HEK293T (cell line): ENCODE measurements around the gene ASCC1.
"Not testable (repeated sequence)": the region's sequence is repeated elsewhere in the genome, so short reads cannot be mapped to it uniquely, and the experiment has no call there.

ENCODE experiments used
- CTCF ChIA-PET: fragments of 350-600 bp; formaldehyde crosslinking; extraction: SDS; loops from one replicate; lab custom pipeline; 2021; ENCODE audit warnings: antibody characterized with exemption, inconsistent platforms; lab: Yijun Ruan, JAX
- POLR2A ChIA-PET: fragments of 350-600 bp; formaldehyde crosslinking; extraction: SDS; loops from one replicate; lab custom pipeline; 2020; ENCODE audit warnings: antibody characterized with exemption, inconsistent platforms; lab: Yijun Ruan, JAX
- DNase-seq: peaks from one replicate; pipeline ENCODE4 v3.0.0; 2012; ENCODE audit warnings: mixed read lengths; ENCODE audit errors: extremely low spot score
- ARNT ChIP-seq: fragments of 450-650 bp; IDR thresholded peaks from 2 replicates; pipeline ENCODE4 v1.6.1; 2017; ENCODE audit warnings: mild to moderate bottlenecking
- BHLHE40 ChIP-seq: fragments of 450-650 bp; IDR thresholded peaks from 2 replicates; pipeline ENCODE4 v1.6.1; 2016; ENCODE audit warnings: mild to moderate bottlenecking, moderate library complexity, borderline replicate concordance
- CTBP1 ChIP-seq: fragments of 450-650 bp; IDR thresholded peaks from 2 replicates; pipeline ENCODE4 v1.6.1; 2016; ENCODE audit warnings: borderline replicate concordance
- ELF4 ChIP-seq: fragments of 450-650 bp; IDR thresholded peaks from 2 replicates; pipeline ENCODE4 v1.6.1; 2017; ENCODE audit warnings: antibody characterized with exemption
- FOXA1 ChIP-seq: fragments of 450-650 bp; IDR thresholded peaks from 2 replicates; pipeline ENCODE4 v1.6.1; 2016; ENCODE audit warnings: mild to moderate bottlenecking
- FOXK2 ChIP-seq: fragments of 450-650 bp; IDR thresholded peaks from 2 replicates; pipeline ENCODE4 v1.6.1; 2016; ENCODE audit warnings: mild to moderate bottlenecking
- FOXM1 ChIP-seq: fragments of 450-650 bp; IDR thresholded peaks from 2 replicates; pipeline ENCODE4 v1.6.1; 2017; ENCODE audit warnings: mild to moderate bottlenecking, borderline replicate concordance
- HDGF ChIP-seq: fragments of 450-650 bp; IDR thresholded peaks from 2 replicates; pipeline ENCODE4 v1.6.1; 2017; ENCODE audit warnings: antibody characterized with exemption, borderline replicate concordance
- L3MBTL2 ChIP-seq: fragments of 450-650 bp; conservative IDR thresholded peaks from 2 replicates; pipeline ENCODE4 v1.6.1; 2016; ENCODE audit warnings: mild to moderate bottlenecking
- LEF1 ChIP-seq: fragments of 450-650 bp; IDR thresholded peaks from 2 replicates; pipeline ENCODE4 v1.6.1; 2017; ENCODE audit warnings: mild to moderate bottlenecking, borderline replicate concordance
- NFRKB ChIP-seq: fragments of 450-650 bp; IDR thresholded peaks from 2 replicates; pipeline ENCODE4 v1.6.1; 2016; ENCODE audit warnings: mild to moderate bottlenecking, moderate library complexity
- SP1 ChIP-seq: fragments of 450-650 bp; IDR thresholded peaks from 2 replicates; pipeline ENCODE4 v1.6.1; 2017
- SUZ12 ChIP-seq: fragments of 450-650 bp; IDR thresholded peaks from 2 replicates; pipeline ENCODE4 v1.6.1; 2016; ENCODE audit warnings: mild to moderate bottlenecking
- TARDBP ChIP-seq: fragments of 450-650 bp; IDR thresholded peaks from 2 replicates; pipeline ENCODE4 v1.6.1; 2016
- ZNF384 ChIP-seq: fragments of 450-650 bp; IDR thresholded peaks from 2 replicates; pipeline ENCODE4 v1.6.1; 2016
- TF ChIP-seq, protein P1 (sequence below): fragments of 450-650 bp; IDR thresholded peaks from 2 replicates; pipeline ENCODE4 v1.6.1; 2016

ASCC1 gene

DNA sequence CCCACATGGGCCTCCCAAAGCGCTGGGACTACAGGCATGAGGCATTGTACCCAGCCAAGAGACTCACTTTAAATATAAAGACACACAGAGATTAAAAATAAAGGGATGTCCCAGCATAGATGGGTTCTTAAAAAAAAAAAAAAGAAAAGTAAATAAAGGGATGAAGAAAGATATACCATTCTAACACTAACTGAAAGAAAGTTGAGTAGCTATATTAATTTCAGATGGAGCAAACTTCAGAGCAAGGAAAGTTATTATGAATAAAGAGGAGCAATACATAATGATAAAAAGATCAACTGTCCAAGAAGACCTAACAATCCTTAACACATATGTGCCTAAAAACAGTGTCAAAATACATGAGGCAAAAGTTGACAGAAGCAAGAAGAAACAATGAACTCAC lies 94.7 kb downstream of the ASCC1 start:
- no peak for DNase-seq
- ChIA-PET CTCF (no interaction called here), POLR2A (no interaction called here)
- TF ChIP-seq BHLHE40 (no peak), FOXK2 (no peak), FOXM1 (no peak), ZNF384 (no peak), ARNT (no peak), ELF4 (no peak), HDGF (no peak)
- TF ChIP-seq, protein P1, sequence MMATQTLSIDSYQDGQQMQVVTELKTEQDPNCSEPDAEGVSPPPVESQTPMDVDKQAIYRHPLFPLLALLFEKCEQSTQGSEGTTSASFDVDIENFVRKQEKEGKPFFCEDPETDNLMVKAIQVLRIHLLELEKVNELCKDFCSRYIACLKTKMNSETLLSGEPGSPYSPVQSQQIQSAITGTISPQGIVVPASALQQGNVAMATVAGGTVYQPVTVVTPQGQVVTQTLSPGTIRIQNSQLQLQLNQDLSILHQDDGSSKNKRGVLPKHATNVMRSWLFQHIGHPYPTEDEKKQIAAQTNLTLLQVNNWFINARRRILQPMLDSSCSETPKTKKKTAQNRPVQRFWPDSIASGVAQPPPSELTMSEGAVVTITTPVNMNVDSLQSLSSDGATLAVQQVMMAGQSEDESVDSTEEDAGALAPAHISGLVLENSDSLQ: no peak

DNA sequence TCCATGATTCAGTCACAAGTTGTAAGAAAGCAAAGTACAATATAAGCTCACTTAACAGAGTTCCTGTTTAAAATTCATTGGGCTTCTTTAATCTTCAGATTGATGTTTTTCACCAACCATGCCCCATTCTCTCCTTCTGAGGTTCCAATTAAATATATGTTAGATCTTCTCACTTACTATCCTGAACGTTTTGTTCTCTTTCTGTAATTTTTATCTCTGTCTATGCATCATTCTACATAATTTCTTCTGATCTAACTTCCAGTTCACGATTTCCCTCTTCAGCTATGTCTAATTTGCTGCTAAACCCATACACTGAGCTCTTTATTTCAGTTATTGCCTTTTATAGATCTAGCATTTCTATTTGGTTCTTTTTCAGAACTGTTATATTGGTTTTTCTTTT lies 99.7 kb downstream of the ASCC1 start:
- no peak for DNase-seq
- CTCF ChIA-PET: no interaction called here
- no peak for TF ChIP-seq L3MBTL2
- TF ChIP-seq ARNT: no peak
- TF ChIP-seq LEF1: no peak
- POLR2A ChIA-PET: no interaction called here

DNA sequence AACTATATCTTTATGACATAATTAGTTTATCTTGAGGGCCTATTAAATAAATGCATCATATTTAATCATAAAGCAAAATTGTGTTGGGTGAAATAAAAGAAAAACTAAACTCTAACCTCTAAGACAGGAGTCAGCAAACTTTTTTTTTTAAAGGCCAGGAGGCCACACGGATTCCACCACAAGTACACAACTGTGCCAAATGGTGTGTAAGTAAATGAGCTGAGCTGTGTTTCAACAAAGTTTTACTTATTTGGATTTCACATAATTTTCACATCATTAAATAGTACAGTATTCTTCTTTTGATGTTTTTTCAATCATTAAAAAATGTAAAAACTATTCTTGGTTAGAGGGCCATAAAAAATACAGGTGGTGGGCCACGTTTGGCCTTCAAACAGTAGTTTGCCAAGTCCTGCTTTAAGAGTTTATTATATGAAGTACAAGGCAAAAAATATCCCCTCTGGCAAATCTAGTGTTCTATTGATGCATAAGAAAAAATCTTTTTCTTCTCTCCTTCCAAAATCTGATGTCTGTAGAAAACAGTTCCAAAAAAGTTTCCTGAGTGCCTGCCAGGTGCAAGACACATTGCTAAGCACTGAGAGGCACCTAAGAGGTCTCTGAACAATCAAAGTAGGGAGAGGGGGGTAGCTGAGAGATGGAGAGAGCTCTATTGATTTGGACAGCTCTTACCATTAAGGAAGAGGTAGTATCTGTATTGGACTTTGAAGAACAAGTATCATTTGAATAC lies 101.2 kb downstream of the ASCC1 start:
- ChIA-PET POLR2A (no interaction called here), CTCF (interaction anchor here (0.7 kb wide), 1 partner anchor 18 kb away, joined by 3 read pairs; no protein-coding TSS in a partner anchor)
- no peak for DNase-seq
- TF ChIP-seq NFRKB (no peak), ARNT (no peak), CTBP1 (no peak), FOXM1 (no peak), TARDBP (no peak), FOXK2 (no peak), SUZ12 (no peak), L3MBTL2 (no peak), FOXA1 (no peak), ELF4 (no peak), BHLHE40 (no peak), LEF1 (no peak)
- TF ChIP-seq, protein P1: no peak

DNA sequence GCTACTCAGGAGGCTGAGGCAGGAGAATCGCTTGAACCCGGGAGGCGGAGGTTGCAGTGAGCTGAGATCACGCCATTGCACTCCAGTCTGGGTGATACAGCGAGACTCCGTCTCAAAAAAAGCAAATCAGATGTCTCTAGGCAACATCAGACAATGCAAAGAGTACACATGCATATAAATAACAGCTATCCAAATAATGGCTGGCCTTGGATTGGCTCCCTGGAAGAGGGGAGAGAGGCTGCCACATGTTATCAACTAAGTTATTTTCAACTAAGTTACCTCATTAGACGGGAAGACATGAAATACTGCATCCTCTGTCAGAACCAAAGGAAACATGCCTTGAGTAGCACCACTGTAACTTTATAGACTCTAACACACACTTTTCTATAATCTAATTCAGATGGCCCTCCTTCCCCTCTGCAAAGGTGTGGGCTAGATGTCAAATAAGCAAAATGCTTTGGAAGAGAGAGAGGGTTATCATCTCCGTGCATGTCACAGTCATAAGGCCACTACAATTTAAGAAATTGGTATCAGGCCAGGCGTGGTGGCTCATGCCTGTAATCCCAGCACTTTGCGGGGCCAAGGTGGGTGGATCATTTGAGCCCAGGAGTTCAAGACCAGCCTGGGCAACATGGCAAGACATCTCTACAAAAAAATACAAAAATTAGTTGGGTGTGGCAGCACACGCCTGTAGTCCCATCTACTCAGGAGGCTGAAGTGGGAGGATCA lies 105.2 kb downstream of the ASCC1 start:
- TF ChIP-seq SP1: no peak
- TF ChIP-seq BHLHE40: no peak
- TF ChIP-seq FOXM1: no peak
- no peak for TF ChIP-seq LEF1
- TF ChIP-seq ZNF384: no peak
- TF ChIP-seq ELF4: no peak
- TF ChIP-seq CTBP1: no peak
- TF ChIP-seq TARDBP: no peak
- no peak for TF ChIP-seq HDGF
- TF ChIP-seq ARNT: no peak
- TF ChIP-seq NFRKB: no peak
- TF ChIP-seq, protein P1: no peak
- no peak for TF ChIP-seq FOXK2
- TF ChIP-seq SUZ12: no peak
- ChIA-PET POLR2A (no interaction called here), CTCF (no interaction called here)
- DNase-seq: no peak

DNA sequence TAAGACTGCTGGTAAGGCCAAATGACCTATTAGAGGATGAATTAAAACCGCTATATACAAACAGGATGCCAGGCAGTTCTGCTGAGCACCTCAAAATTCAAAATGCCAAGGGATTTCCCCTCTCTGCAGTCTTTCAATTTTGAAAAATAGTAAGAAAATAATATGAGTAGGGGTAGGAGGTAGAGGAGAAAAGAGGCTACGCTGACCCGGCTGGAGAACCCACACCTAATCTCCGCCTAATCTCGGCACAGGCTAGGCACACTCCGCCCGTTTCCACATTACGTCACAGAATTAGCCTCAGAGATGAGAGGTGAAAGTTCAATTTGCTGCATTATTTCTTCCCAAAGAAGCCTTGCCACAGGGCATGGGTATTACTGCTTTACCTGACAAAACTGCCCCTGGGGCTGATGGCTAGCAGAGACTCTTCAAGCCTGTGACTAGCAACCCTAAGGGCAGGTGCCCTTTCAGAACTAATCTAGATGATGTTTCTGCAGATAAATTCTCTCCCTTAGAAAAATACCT lies 106.4 kb downstream of the ASCC1 start:
- ChIA-PET CTCF (no interaction called here), POLR2A (no interaction called here)
- TF ChIP-seq ZNF384: no peak
- no peak for TF ChIP-seq CTBP1
- DNase-seq: no peak

DNA sequence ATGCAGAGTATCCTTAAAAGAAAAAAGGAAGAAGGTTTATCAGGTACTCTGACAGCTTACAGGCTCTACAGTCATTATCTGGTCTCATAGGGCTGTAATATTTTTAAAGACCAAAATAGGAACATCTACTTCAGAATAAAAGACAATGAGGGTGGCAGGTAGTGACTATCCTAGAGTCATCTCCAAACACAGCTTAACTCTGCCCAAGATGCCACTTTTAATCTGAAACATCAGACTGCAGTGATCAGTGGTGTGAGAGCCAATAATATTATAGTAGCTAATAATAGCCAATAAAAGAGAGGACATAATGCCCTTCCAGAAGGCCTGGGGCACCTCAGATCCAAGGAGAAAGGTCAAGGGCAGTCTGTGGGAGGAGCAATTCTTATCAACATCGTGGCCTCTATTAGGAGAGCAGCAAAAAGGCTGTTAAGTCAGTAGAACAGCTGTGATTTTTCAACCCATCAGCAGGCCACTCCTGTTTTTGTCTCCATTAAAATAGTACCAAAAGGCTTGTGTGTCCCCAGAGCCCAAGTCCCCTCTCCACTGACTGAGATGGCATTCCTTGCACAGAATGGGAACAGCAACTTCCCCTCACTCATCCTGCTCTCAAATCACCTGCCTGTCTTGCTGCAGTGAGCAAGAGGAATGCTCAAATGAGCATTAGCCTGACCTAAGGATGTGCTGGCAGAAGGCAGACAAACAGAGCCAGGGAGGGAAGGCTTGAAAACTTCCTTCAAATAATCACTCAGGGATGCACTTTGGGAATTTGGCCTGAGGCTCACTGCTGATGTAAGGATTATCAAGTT lies 107.0 kb downstream of the ASCC1 start:
- TF ChIP-seq, protein P1: no peak
- no peak for TF ChIP-seq FOXA1
- no peak for TF ChIP-seq FOXM1
- TF ChIP-seq NFRKB: no peak
- TF ChIP-seq BHLHE40: no peak
- no peak for TF ChIP-seq L3MBTL2
- TF ChIP-seq ZNF384: no peak
- no peak for TF ChIP-seq SP1
- no peak for TF ChIP-seq ELF4
- no peak for TF ChIP-seq SUZ12
- no peak for TF ChIP-seq ARNT
- no peak for TF ChIP-seq LEF1
- no peak for TF ChIP-seq TARDBP
- TF ChIP-seq FOXK2: no peak
- TF ChIP-seq HDGF: no peak
- no peak for TF ChIP-seq CTBP1
- CTCF ChIA-PET: interaction anchor here (1.0 kb wide), 1 partner anchor 10 kb away, joined by 3 read pairs; no protein-coding TSS in a partner anchor
- POLR2A ChIA-PET: no interaction called here
- DNase-seq: no peak

DNA sequence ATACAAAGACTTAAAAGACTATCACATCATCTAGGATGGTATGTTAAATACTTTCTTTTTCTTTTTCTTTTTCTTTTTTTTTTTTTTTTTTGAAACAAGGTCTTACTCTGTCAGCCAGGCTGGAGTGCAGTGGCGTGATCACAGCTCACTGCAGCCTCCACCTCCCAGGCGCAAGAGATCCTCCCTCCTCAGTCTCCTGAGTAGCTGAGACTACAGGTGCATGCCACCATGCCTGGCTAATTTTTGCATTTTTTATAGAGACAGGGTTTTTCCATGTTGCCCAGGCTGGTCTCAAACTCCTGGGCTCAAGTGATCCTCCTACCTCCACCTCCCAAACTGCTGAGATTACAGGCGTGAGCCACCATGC lies 108.1 kb downstream of the ASCC1 start:
- CTCF ChIA-PET: interaction anchor here (1.0 kb wide), 1 partner anchor 9 kb away, joined by 3 read pairs; no protein-coding TSS in a partner anchor
- POLR2A ChIA-PET: interaction anchor here (0.6 kb wide), 1 partner anchor 18 kb away, joined by 3 read pairs; no protein-coding TSS in a partner anchor
- not testable (repeated sequence) for DNase-seq
